ENCODE data around the gene MACC1. TPM values are rescaled to one million over a fixed set of nuclear protein-coding genes. Genes with fewer than 3 reads are reported as not detected.

The MACC1 gene
- total and polyA plus RNA-seq, 9 of the 15 experiments (the other 6 are each of a cell fraction or from before 2014, with no cell fraction given), result 5.9 to 30.2 (median 10.4) TPM

- TF ChIP-seq REST (IDR thresholded peaks at IDR 0.05; ENCODE audit: borderline replicate concordance) (no peak), REST (CRISPR knock-in tag; IDR thresholded peaks at IDR 0.05; ENCODE audit: low read depth) (no peak)
Observed at GRCh38 chr7:20102982-20103381, 114.2 kb downstream of the MACC1 start (continued).

- Histone ChIP-seq H3K4me3 (no peak overlapping the region), H3K9me1 (ENCODE audit: control insufficient read depth, insufficient read depth, low read length) (no peaks in the 10 kb centered on the region), H2AFZ (ENCODE audit: low read depth, low read length) (no peak overlapping the region), H3K4me1 (replicated peaks in 1 of 2; ENCODE audit: control insufficient read depth in 2 of 2, insufficient read depth in 2 of 2, low read length in 2 of 2) (no peaks in the 10 kb centered on the region), H3K27ac (ENCODE audit: extremely low read depth, low read depth, low read length) (no peak overlapping the region), H3K9ac (ENCODE audit: insufficient read depth in 1 of 2, low read depth in 2 of 2, low read length in 2 of 2) (no peak overlapping the region), H3K9me3 (replicated peaks; ENCODE audit: control insufficient read depth, insufficient read depth, low read depth, low read length) (no peaks in the 10 kb centered on the region), H4K20me1 (replicated peaks; ENCODE audit: control insufficient read depth, insufficient read depth, low read length) (no peaks in the 10 kb centered on the region), H3K27me3 (ENCODE audit: control insufficient read depth in 2 of 2, insufficient read depth in 2 of 2, low read length in 2 of 2) (no peaks in the 10 kb centered on the region), H3K79me2 (ENCODE audit: control insufficient read depth, insufficient read depth, low read length) (no peaks in the 10 kb centered on the region), H3K4me2 (ENCODE audit: insufficient read depth, low read length) (no peak overlapping the region), H3K36me3 (ENCODE audit: control insufficient read depth, insufficient read depth, low read length) (no peaks in the 10 kb centered on the region)
- in situ Hi-C loops (cut with MboI), result no loop called here
- CTCF ChIA-PET (ENCODE audit: low intra/inter-chr PET ratio), result no interaction called here
- no peak for DNase-seq (ENCODE audit: extremely low read depth in 1 of 4, low spot score in 3 of 4)
- 0% methylated on average over 1 of the region's 1 CpG for WGBS (ENCODE audit: insufficient coverage, low coverage, missing lambda C conversion rate)
- FAIRE-seq, result no peak
- POLR2A ChIA-PET, result no interaction called here
- no peak for ATAC-seq
- intact Hi-C loops (cut with micrococcal nuclease), result no loop called here
- BruUV-seq (replicated peaks), result no TSS peak
- TF ChIP-seq KLF1 (tag; IDR thresholded peaks at IDR 0.05) (no peak), ELK3 (CRISPR knock-in tag; IDR thresholded peaks at IDR 0.05) (no peak), NELFE (IDR thresholded peaks at IDR 0.05; ENCODE audit: insufficient read depth, insufficient read length) (no peak), ZNF699 (CRISPR knock-in tag; IDR thresholded peaks at IDR 0.05; ENCODE audit: insufficient replicate concordance) (no peak), ESRRB (CRISPR knock-in tag; IDR thresholded peaks at IDR 0.05; ENCODE audit: borderline replicate concordance) (no peak), NCOR1 (IDR thresholded peaks at IDR 0.05) (no peak), DDX20 (tag; IDR thresholded peaks at IDR 0.05; ENCODE audit: low read depth) (no peak), RBM17 (IDR thresholded peaks at IDR 0.05; ENCODE audit: borderline replicate concordance, low read depth, low read length) (no peak), CEBPG (CRISPR knock-in tag; IDR thresholded peaks at IDR 0.05) (no peak), CEBPG (tag; conservative IDR thresholded peaks at IDR 0.05 in 1 of 2, IDR thresholded peaks at IDR 0.05 in 1 of 2) (no peak), KDM1A (IDR thresholded peaks at IDR 0.05) (no peak), JUNB (CRISPR knock-in tag; conservative IDR thresholded peaks at IDR 0.05) (no peak)
Observed at GRCh38 chr7:20095862-20096261, 121.3 kb downstream of the MACC1 start.
